HEK293 (cell line): ENCODE results near the gene HECTD2.
A peak's percentile ranks its signal among the peaks of the same experiment; 100 is the strongest.

ENCODE experiments used
- CTCF ChIA-PET: fragments of 350-600 bp; formaldehyde crosslinking; extraction: SDS; loops from one replicate; lab custom pipeline; 2021; ENCODE audit warnings: antibody characterized with exemption; lab: Yijun Ruan, JAX
- POLR2A ChIA-PET: fragments of 300-600 bp; formaldehyde crosslinking; extraction: SDS; loops from one replicate; lab custom pipeline; 2020; ENCODE audit warnings: antibody characterized with exemption, inconsistent platforms; lab: Yijun Ruan, JAX
- H3K27ac ChIP-seq: fragments of 200-500 bp; sonication (Bioruptor generic); 2 replicates; pipeline ENCODE4 v1.5.1; 2014; ENCODE audit warnings: low read depth, low read length, control low read depth, inconsistent platforms; ENCODE audit errors: extremely low read depth
- H3K36me3 ChIP-seq, 2 experiments: fragments of 200-500 bp in 1 of 2; sonication (Bioruptor generic) in 1 of 2; 1 replicate in 1 of 2; 2 replicates in 1 of 2; pipeline ENCODE4 v1.5.1; 2014 to 2017; ENCODE audit warnings: inconsistent platforms in 2 of 2, low read length in 2 of 2; ENCODE audit not compliant: control insufficient read depth in 2 of 2, insufficient read depth in 1 of 2
- H3K4me1 ChIP-seq: fragments of 200-500 bp; sonication (Bioruptor generic); 2 replicates; pipeline ENCODE4 v1.5.1; 2014; ENCODE audit warnings: mild to moderate bottlenecking, low read length, inconsistent platforms; ENCODE audit not compliant: control insufficient read depth, insufficient read depth
- H3K4me3 ChIP-seq: 2 replicates; pipeline ENCODE4 v1.5.1; 2011; ENCODE audit warnings: low read depth, mild to moderate bottlenecking, control low read depth, low read length, moderate library complexity
- H3K9me3 ChIP-seq: fragments of 200-500 bp; sonication (Bioruptor generic); 2 replicates; pipeline ENCODE4 v1.5.1; 2014; ENCODE audit warnings: low read depth, low read length, inconsistent platforms; ENCODE audit not compliant: control insufficient read depth, insufficient read depth
- BCL11A ChIP-seq: fragments of 450-650 bp; formaldehyde crosslinking; IDR thresholded peaks from 2 replicates; pipeline ENCODE4 v1.5.1; 2016; ENCODE audit warnings: low read depth, missing biosample characterization, missing genetic modification characterization
- PRDM1 ChIP-seq: fragments of 450-650 bp; formaldehyde crosslinking; IDR thresholded peaks from 2 replicates; pipeline ENCODE4; 2016; ENCODE audit warnings: missing biosample characterization, missing genetic modification characterization
- ZNF112 ChIP-seq: fragments of 450-650 bp; formaldehyde crosslinking; IDR thresholded peaks from 2 replicates; pipeline ENCODE4 v1.5.0; 2017; ENCODE audit warnings: missing biosample characterization, missing genetic modification characterization
- ZNF114 ChIP-seq: fragments of 450-650 bp; formaldehyde crosslinking; IDR thresholded peaks from 2 replicates; pipeline ENCODE4 v1.5.0; 2017; ENCODE audit warnings: missing biosample characterization, missing genetic modification characterization
- ZNF133 ChIP-seq: fragments of 450-650 bp; formaldehyde crosslinking; IDR thresholded peaks from 2 replicates; pipeline ENCODE4 v1.5.1; 2016; ENCODE audit warnings: missing biosample characterization, missing genetic modification characterization
- ZNF292 ChIP-seq: fragments of 450-650 bp; formaldehyde crosslinking; IDR thresholded peaks from 2 replicates; pipeline ENCODE4 v1.5.1; 2016; ENCODE audit warnings: low read depth, missing biosample characterization, missing genetic modification characterization, borderline replicate concordance
- ZNF311 ChIP-seq: fragments of 450-650 bp; formaldehyde crosslinking; IDR thresholded peaks from 2 replicates; pipeline ENCODE4 v1.5.1; 2017; ENCODE audit warnings: missing biosample characterization, missing genetic modification characterization, borderline replicate concordance
- ZNF558 ChIP-seq: fragments of 450-650 bp; formaldehyde crosslinking; IDR thresholded peaks from 2 replicates; pipeline ENCODE4 v1.5.1; 2016; ENCODE audit warnings: missing biosample characterization, missing genetic modification characterization
- TF ChIP-seq, protein P1 (sequence below): fragments of 450-650 bp; formaldehyde crosslinking; IDR thresholded peaks from 2 replicates; pipeline ENCODE4 v1.5.1; 2016; ENCODE audit warnings: missing biosample characterization, missing genetic modification characterization, low read depth
- TF ChIP-seq, protein P2 (sequence below): fragments of 450-650 bp; formaldehyde crosslinking; IDR thresholded peaks from 2 replicates; pipeline ENCODE4 v1.5.1; 2016; ENCODE audit warnings: missing biosample characterization, missing genetic modification characterization
- TF ChIP-seq, protein P3 (sequence below): fragments of 450-650 bp; formaldehyde crosslinking; IDR thresholded peaks from 2 replicates; pipeline ENCODE4 v1.5.1; 2016; ENCODE audit warnings: missing biosample characterization, missing genetic modification characterization
- TF ChIP-seq, protein P4 (sequence below): fragments of 450-650 bp; formaldehyde crosslinking; IDR thresholded peaks from 2 replicates; pipeline ENCODE4 v1.5.1; 2017; ENCODE audit warnings: missing biosample characterization, missing genetic modification characterization
- TF ChIP-seq, protein P5 (sequence below): fragments of 450-650 bp; formaldehyde crosslinking; IDR thresholded peaks from 2 replicates; pipeline ENCODE4 v1.5.1; 2016; ENCODE audit warnings: missing biosample characterization, missing genetic modification characterization

Gene HECTD2

DNA sequence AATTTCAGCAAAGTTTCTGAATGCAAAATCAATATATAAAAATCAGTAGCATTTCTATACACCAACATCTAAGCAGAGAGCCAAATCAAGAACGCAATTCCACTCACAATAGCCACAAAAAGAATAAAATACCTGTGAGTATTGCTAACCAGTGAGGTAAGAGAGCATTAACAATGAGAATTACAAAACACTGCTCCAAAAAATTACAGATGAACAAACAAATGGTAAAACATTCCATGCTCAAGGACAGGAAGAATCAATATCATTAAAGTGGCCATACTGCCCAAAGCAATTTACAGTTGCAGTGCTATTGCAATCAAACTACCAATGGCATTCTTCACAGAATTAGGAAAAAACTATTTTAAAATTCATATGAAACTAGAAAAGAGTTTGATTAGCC, 61.5 kb downstream of the HECTD2 start:
- ChIA-PET CTCF (no interaction called here), POLR2A (no interaction called here)
- Histone ChIP-seq H3K9me3 (no peaks in the 10 kb centered on the region; the same call in 1 of the 2 replicates), H3K4me1 (no peaks in the 10 kb centered on the region), H3K4me3 (no peak overlapping the region), H3K36me3 (peaks cover under 1 to 12% of the 10 kb centered on the region in 2 experiments; a peak in 1 of 3 replicates), H3K27ac (no peak overlapping the region)
- TF ChIP-seq, protein P1, sequence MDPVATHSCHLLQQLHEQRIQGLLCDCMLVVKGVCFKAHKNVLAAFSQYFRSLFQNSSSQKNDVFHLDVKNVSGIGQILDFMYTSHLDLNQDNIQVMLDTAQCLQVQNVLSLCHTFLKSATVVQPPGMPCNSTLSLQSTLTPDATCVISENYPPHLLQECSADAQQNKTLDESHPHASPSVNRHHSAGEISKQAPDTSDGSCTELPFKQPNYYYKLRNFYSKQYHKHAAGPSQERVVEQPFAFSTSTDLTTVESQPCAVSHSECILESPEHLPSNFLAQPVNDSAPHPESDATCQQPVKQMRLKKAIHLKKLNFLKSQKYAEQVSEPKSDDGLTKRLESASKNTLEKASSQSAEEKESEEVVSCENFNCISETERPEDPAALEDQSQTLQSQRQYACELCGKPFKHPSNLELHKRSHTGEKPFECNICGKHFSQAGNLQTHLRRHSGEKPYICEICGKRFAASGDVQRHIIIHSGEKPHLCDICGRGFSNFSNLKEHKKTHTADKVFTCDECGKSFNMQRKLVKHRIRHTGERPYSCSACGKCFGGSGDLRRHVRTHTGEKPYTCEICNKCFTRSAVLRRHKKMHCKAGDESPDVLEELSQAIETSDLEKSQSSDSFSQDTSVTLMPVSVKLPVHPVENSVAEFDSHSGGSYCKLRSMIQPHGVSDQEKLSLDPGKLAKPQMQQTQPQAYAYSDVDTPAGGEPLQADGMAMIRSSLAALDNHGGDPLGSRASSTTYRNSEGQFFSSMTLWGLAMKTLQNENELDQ (tag by site-specific recombination) = no peak
- TF ChIP-seq, protein P2, sequence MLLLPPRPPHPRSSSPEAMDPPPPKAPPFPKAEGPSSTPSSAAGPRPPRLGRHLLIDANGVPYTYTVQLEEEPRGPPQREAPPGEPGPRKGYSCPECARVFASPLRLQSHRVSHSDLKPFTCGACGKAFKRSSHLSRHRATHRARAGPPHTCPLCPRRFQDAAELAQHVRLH (tag by site-specific recombination) = no peak
- TF ChIP-seq, protein P3, sequence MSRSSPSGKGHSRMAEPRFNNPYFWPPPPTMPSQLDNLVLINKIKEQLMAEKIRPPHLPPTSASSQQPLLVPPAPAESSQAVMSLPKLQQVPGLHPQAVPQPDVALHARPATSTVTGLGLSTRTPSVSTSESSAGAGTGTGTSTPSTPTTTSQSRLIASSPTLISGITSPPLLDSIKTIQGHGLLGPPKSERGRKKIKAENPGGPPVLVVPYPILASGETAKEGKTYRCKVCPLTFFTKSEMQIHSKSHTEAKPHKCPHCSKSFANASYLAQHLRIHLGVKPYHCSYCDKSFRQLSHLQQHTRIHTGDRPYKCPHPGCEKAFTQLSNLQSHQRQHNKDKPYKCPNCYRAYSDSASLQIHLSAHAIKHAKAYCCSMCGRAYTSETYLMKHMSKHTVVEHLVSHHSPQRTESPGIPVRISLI (tag by site-specific recombination) = no peak
- TF ChIP-seq ZNF114 = no peak
- TF ChIP-seq ZNF311 (tag by site-specific recombination) = no peak
- TF ChIP-seq BCL11A (tag by site-specific recombination) = no peak
- no peak for TF ChIP-seq ZNF133
- no peak for TF ChIP-seq ZNF112
- TF ChIP-seq, protein P4, sequence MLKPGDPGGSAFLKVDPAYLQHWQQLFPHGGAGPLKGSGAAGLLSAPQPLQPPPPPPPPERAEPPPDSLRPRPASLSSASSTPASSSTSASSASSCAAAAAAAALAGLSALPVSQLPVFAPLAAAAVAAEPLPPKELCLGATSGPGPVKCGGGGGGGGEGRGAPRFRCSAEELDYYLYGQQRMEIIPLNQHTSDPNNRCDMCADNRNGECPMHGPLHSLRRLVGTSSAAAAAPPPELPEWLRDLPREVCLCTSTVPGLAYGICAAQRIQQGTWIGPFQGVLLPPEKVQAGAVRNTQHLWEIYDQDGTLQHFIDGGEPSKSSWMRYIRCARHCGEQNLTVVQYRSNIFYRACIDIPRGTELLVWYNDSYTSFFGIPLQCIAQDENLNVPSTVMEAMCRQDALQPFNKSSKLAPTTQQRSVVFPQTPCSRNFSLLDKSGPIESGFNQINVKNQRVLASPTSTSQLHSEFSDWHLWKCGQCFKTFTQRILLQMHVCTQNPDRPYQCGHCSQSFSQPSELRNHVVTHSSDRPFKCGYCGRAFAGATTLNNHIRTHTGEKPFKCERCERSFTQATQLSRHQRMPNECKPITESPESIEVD (tag by site-specific recombination) = no peak
- TF ChIP-seq ZNF292 (tag by site-specific recombination) = no peak

DNA sequence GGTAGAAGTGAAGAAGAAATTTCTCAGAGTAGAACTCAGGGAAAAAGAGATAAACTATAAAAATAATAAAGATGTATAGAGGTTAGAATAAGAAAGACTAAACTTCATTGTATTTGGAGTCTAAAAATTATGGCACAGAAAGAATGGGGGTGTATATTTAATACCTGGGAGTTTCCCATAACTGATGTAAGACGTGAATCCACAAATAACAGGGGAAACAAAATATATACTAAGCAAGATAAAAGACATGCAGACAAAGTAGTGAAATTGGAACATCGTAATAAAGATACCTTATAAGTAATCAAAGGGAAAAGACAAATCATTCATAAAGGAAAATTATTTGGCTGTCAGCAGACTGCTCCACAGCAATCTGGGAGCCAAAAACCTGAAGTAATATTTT, 62.8 kb downstream of the HECTD2 start:
- CTCF ChIA-PET = no interaction called here
- TF ChIP-seq, protein P5, sequence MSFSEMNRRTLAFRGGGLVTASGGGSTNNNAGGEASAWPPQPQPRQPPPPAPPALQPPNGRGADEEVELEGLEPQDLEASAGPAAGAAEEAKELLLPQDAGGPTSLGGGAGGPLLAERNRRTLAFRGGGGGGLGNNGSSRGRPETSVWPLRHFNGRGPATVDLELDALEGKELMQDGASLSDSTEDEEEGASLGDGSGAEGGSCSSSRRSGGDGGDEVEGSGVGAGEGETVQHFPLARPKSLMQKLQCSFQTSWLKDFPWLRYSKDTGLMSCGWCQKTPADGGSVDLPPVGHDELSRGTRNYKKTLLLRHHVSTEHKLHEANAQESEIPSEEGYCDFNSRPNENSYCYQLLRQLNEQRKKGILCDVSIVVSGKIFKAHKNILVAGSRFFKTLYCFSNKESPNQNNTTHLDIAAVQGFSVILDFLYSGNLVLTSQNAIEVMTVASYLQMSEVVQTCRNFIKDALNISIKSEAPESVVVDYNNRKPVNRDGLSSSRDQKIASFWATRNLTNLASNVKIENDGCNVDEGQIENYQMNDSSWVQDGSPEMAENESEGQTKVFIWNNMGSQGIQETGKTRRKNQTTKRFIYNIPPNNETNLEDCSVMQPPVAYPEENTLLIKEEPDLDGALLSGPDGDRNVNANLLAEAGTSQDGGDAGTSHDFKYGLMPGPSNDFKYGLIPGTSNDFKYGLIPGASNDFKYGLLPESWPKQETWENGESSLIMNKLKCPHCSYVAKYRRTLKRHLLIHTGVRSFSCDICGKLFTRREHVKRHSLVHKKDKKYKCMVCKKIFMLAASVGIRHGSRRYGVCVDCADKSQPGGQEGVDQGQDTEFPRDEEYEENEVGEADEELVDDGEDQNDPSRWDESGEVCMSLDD (tag by site-specific recombination) = no peak
- TF ChIP-seq ZNF558 (tag by site-specific recombination) = peak; percentile 96
- no peaks in the 10 kb centered on the region; the same call in 1 of the 2 replicates for H3K9me3 ChIP-seq
- no peak overlapping the region for H3K27ac ChIP-seq
- no peaks in the 10 kb centered on the region for H3K4me1 ChIP-seq
- POLR2A ChIA-PET = no interaction called here
- H3K36me3 ChIP-seq = no peaks in the 10 kb centered on the region
- no peak overlapping the region for H3K4me3 ChIP-seq

DNA sequence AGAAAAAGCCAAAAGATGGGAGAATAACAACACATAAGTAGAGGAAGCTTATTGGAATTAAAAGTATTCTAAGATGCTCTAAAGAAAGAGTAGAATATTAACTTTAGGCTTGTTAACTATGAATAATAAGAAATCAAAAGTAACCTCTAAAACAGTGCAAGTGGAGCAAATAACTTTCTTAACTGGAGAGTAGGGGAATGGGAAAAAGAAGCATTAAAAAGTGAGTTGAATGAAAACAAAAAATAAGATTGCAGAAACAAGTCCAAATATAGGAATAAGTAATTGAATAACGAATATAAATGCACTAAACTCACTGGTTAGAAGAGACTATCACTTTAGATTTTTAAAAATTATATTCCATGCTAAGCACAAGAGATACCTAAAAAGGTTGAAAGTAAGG, 63.9 kb downstream of the HECTD2 start:
- ChIA-PET CTCF (interaction anchor here (0.6 to 1.0 kb wide), 2 partner anchors 153 to 588 kb away, joined by 3 to 4 read pairs; no protein-coding TSS in a partner anchor), POLR2A (no interaction called here)
- no peaks in the 10 kb centered on the region for H3K4me1 ChIP-seq
- TF ChIP-seq PRDM1 (tag by site-specific recombination) = peak; percentile 93
- no peak for TF ChIP-seq ZNF292 (tag by site-specific recombination)
- H3K36me3 ChIP-seq = 0 out of 3 replicates have a peak, but pooled peaks cover 0 to under 1% of the 10 kb centered on the region in 2 experiments
- no peaks in the 10 kb centered on the region; the same call in 1 of the 2 replicates for H3K9me3 ChIP-seq
- H3K27ac ChIP-seq = no peak overlapping the region
- no peak overlapping the region for H3K4me3 ChIP-seq
